ENCODE data around the gene ZNF518A. TPM values are rescaled to one million over a fixed set of nuclear protein-coding genes. Genes with fewer than 3 reads are reported as not detected.
A peak's percentile ranks its signal among the peaks of the same experiment; 100 is the strongest.

ZNF518A gene
- total RNA-seq, 1 donor from 2014 or later, result 28.7 TPM

- Mint-ChIP-seq H3K36me3 (ENCODE audit: low read depth) (no peaks in the 10 kb centered on the region), H3K4me3 (no peak overlapping the region), H3K4me1 (no peaks in the 10 kb centered on the region), H3K27ac (no peak overlapping the region), H3K9me3 (no peaks in the 10 kb centered on the region), H3K27me3 (peaks cover 53% of the 10 kb centered on the region)
- DNase-seq (no peak), ATAC-seq (ENCODE audit: low read depth) (no peak)
- intact Hi-C loops (cut with micrococcal nuclease), result no loop called here
- CTCF ChIA-PET, result no interaction called here
- POLR2A ChIA-PET, result no interaction called here
- TF ChIP-seq CTCF (IDR thresholded peaks at IDR 0.05), result no peak
Measured at GRCh38 chr10:96122824-96123223, 7.3 kb upstream of the ZNF518A start.

- H3K36me3 Mint-ChIP-seq (ENCODE audit: low read depth), result peaks cover 1% of the 10 kb centered on the region
- ATAC-seq (ENCODE audit: low read depth) (no peak), DNase-seq (no peak)
- H3K27me3 Mint-ChIP-seq, result peaks cover 49% of the 10 kb centered on the region
- peaks cover 4% of the 10 kb centered on the region for H3K4me1 Mint-ChIP-seq
- ChIA-PET CTCF (no interaction called here), POLR2A (no interaction called here)
- intact Hi-C loops (cut with micrococcal nuclease), result no loop called here
- H3K9me3 Mint-ChIP-seq, result peaks cover 4% of the 10 kb centered on the region
- TF ChIP-seq CTCF (IDR thresholded peaks at IDR 0.05), result no peak
- no peak overlapping the region for H3K4me3 Mint-ChIP-seq
- no peak overlapping the region for H3K27ac Mint-ChIP-seq
Measured at GRCh38 chr10:96124230-96125141, 5.6 kb upstream of the ZNF518A start.

- peaks cover 7% of the 10 kb centered on the region for H3K36me3 Mint-ChIP-seq (ENCODE audit: low read depth)
- H3K9me3 Mint-ChIP-seq, result peaks cover 4% of the 10 kb centered on the region
- H3K27me3 Mint-ChIP-seq, result peaks cover 46% of the 10 kb centered on the region
- POLR2A ChIA-PET, result no interaction called here
- CTCF ChIA-PET, result no interaction called here
- no peak for ATAC-seq (ENCODE audit: low read depth)
- H3K27ac Mint-ChIP-seq, result no peak overlapping the region
- no peak for DNase-seq
- no peak overlapping the region for H3K4me3 Mint-ChIP-seq
- intact Hi-C loops (cut with micrococcal nuclease), result no loop called here
- peaks cover 9% of the 10 kb centered on the region for H3K4me1 Mint-ChIP-seq
- TF ChIP-seq CTCF (IDR thresholded peaks at IDR 0.05), result no peak
Measured at GRCh38 chr10:96125142-96125515, 5.0 kb upstream of the ZNF518A start.

GRCh38 chr10:96130326-96130995 lies 364 bp downstream of the ZNF518A start:
- H3K27me3 Mint-ChIP-seq, result peaks cover 18% of the 10 kb centered on the region
- TF ChIP-seq CTCF (IDR thresholded peaks at IDR 0.05), result no peak
- H3K27ac Mint-ChIP-seq, result peak overlapping the region; percentile 100
- H3K36me3 Mint-ChIP-seq (ENCODE audit: low read depth), result peaks cover 39% of the 10 kb centered on the region
- ATAC-seq (ENCODE audit: low read depth) (peak; percentile 72), DNase-seq (peak; percentile 71)
- H3K4me1 Mint-ChIP-seq, result peaks cover 21% of the 10 kb centered on the region
- POLR2A ChIA-PET, result interaction anchor here (0.6 to 2.4 kb wide), 30 partner anchors 8 to 1606 kb away, joined by 3 to 356 read pairs (median 4); partner anchors contain the start of genes BLNK, CC2D2B, CCNJ and FRAT2
- intact Hi-C loops (cut with micrococcal nuclease), result loop anchor here (1.0 to 10.0 kb wide), 7 partner anchors 40 to 474 kb away; partner anchors contain the start of genes ALDH18A1, CCNJ, TCTN3 and TM9SF3
- H3K9me3 Mint-ChIP-seq, result peaks cover 4% of the 10 kb centered on the region
- CTCF ChIA-PET, result interaction anchor here (0.7 to 2.0 kb wide), 5 partner anchors 12 to 172 kb away, joined by 3 to 16 read pairs (median 3); no protein-coding TSS in a partner anchor
- H3K4me3 Mint-ChIP-seq, result peak overlapping the region; percentile 97

DNA sequence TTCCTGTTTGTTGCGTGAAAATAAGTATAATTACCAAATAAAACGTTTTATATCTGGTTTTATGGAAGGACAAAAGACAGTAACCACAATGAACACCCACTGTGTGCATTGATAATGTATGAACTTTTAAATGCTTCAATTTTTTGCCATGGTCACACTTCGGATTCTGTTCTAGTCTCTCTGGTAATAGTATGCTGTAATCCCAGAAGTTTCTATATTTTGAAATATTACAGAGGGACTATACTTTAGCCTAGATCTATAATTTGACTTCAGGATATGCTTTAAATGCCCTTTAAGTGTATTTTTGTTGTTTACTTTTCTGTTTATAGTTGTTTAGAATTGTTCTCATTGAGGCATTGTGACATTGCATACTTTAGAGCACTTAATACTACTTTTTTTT lies 1.5 kb downstream of the ZNF518A start:
- no peak for ATAC-seq (ENCODE audit: low read depth)
- Mint-ChIP-seq H3K9me3 (peaks cover 4% of the 10 kb centered on the region), H3K27ac (no peak overlapping the region), H3K4me1 (peaks cover 21% of the 10 kb centered on the region), H3K4me3 (peak overlapping the region; percentile 97), H3K36me3 (ENCODE audit: low read depth) (peaks cover 45% of the 10 kb centered on the region), H3K27me3 (peaks cover 9% of the 10 kb centered on the region)
- DNase-seq, result no peak
- ChIA-PET POLR2A (interaction anchor here (2.7 kb wide), 1 partner anchor 42 kb away, joined by 9 read pairs; no protein-coding TSS in a partner anchor), CTCF (no interaction called here)
- intact Hi-C loops (cut with micrococcal nuclease), result loop anchor here (2.0 to 10.0 kb wide), 4 partner anchors 161 to 475 kb away; partner anchors contain the start of genes ALDH18A1, TCTN3 and TM9SF3
- TF ChIP-seq CTCF (IDR thresholded peaks at IDR 0.05), result no peak

Measured in activated B cell treated with CpG ODN at 0.5 μM for 24 hours (primary cell).